Measurements from ENCODE around the gene SPX.

DNA sequence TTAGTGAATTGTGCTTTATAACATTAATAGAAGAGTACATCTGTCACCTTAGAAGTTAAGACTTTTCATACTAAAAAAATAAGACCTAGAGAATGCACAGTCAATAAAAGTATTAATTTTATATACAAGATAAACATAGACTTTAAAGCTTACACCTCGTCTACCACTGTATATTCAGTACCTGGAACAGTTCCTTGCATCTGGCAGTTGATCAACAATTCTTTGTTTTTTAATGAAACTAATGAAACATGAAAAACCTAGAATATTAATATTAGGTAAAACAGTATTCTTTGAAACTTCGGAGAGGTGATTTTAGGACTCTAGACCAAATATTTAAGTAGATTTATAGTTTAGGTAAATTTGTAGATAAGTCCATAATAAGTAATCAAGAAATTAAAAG, 20.2 kb upstream of the SPX start:
- TF ChIP-seq, protein P1, sequence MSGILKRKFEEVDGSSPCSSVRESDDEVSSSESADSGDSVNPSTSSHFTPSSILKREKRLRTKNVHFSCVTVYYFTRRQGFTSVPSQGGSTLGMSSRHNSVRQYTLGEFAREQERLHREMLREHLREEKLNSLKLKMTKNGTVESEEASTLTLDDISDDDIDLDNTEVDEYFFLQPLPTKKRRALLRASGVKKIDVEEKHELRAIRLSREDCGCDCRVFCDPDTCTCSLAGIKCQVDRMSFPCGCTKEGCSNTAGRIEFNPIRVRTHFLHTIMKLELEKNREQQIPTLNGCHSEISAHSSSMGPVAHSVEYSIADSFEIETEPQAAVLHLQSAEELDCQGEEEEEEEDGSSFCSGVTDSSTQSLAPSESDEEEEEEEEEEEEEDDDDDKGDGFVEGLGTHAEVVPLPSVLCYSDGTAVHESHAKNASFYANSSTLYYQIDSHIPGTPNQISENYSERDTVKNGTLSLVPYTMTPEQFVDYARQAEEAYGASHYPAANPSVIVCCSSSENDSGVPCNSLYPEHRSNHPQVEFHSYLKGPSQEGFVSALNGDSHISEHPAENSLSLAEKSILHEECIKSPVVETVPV (CRISPR knock-in tag; IDR thresholded peaks at IDR 0.05) = no peak
- TF ChIP-seq, protein P2, sequence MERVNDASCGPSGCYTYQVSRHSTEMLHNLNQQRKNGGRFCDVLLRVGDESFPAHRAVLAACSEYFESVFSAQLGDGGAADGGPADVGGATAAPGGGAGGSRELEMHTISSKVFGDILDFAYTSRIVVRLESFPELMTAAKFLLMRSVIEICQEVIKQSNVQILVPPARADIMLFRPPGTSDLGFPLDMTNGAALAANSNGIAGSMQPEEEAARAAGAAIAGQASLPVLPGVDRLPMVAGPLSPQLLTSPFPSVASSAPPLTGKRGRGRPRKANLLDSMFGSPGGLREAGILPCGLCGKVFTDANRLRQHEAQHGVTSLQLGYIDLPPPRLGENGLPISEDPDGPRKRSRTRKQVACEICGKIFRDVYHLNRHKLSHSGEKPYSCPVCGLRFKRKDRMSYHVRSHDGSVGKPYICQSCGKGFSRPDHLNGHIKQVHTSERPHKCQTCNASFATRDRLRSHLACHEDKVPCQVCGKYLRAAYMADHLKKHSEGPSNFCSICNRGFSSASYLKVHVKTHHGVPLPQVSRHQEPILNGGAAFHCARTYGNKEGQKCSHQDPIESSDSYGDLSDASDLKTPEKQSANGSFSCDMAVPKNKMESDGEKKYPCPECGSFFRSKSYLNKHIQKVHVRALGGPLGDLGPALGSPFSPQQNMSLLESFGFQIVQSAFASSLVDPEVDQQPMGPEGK (CRISPR knock-in tag; IDR thresholded peaks at IDR 0.05; ENCODE audit: borderline replicate concordance) = no peak
- TF ChIP-seq ARNTL (CRISPR knock-in tag; IDR thresholded peaks at IDR 0.05; ENCODE audit: borderline replicate concordance, low read depth) = no peak
- no peak for TF ChIP-seq PPARA (CRISPR knock-in tag; IDR thresholded peaks at IDR 0.05; ENCODE audit: borderline replicate concordance)
- TF ChIP-seq BACH2 (CRISPR knock-in tag; IDR thresholded peaks at IDR 0.05; ENCODE audit: borderline replicate concordance) = no peak
- TF ChIP-seq ISL1 (CRISPR knock-in tag; IDR thresholded peaks at IDR 0.05) = no peak
- TF ChIP-seq ZFP30 (CRISPR knock-in tag; IDR thresholded peaks at IDR 0.05) = no peak
- TF ChIP-seq OSR1 (CRISPR knock-in tag; IDR thresholded peaks at IDR 0.05) = no peak
- no peak for TF ChIP-seq RARB (CRISPR knock-in tag; IDR thresholded peaks at IDR 0.05)
- TF ChIP-seq ZFP3 (CRISPR knock-in tag; IDR thresholded peaks at IDR 0.05) = no peak
- no peak for TF ChIP-seq ZNF70 (CRISPR knock-in tag; IDR thresholded peaks at IDR 0.05)
- no peak for TF ChIP-seq TOX (CRISPR knock-in tag; IDR thresholded peaks at IDR 0.05; ENCODE audit: borderline replicate concordance)

All from SK-N-SH treated with all-trans-retinoic acid at 6 μM for 48 hours (cell line).